Endothelial cell (in vitro differentiated cells): ENCODE measurements around the gene CRYAA. TPM values are rescaled to one million over a fixed set of nuclear protein-coding genes. Genes with fewer than 3 reads are reported as not detected.
"Not testable (repeated sequence)": the region's sequence is repeated elsewhere in the genome, so short reads cannot be mapped to it uniquely, and the experiment has no call there.

Source experiments
- DNase-seq: peaks from one replicate; pipeline ENCODE4 v3.0.0; 2021; ENCODE audit warnings: low spot score
- H3K27ac Mint-ChIP-seq: one replicate; pipeline ENCODE4 v1.8.0; 2021; ENCODE audit warnings: mixed read lengths, inconsistent platforms; ENCODE audit not compliant: unreplicated experiment
- H3K27me3 Mint-ChIP-seq: one replicate; pipeline ENCODE4 v1.8.0; 2021; ENCODE audit warnings: mild to moderate bottlenecking, moderate library complexity, mixed read lengths, inconsistent platforms; ENCODE audit not compliant: unreplicated experiment
- H3K36me3 Mint-ChIP-seq: one replicate; pipeline ENCODE4 v1.8.0; 2021; ENCODE audit warnings: mild to moderate bottlenecking, low read depth, mixed read lengths, inconsistent platforms; ENCODE audit not compliant: unreplicated experiment
- H3K4me1 Mint-ChIP-seq: one replicate; pipeline ENCODE4 v1.8.0; 2021; ENCODE audit warnings: mild to moderate bottlenecking, mixed read lengths, inconsistent platforms; ENCODE audit not compliant: unreplicated experiment
- H3K4me3 Mint-ChIP-seq: one replicate; pipeline ENCODE4 v1.8.0; 2021; ENCODE audit warnings: mild to moderate bottlenecking, mixed read lengths, inconsistent platforms; ENCODE audit not compliant: unreplicated experiment
- H3K9me3 Mint-ChIP-seq: one replicate; pipeline ENCODE4 v1.8.0; 2021; ENCODE audit warnings: mixed read lengths, inconsistent platforms; ENCODE audit not compliant: unreplicated experiment
- total RNA-seq: library from RNA; stranded (reverse); fragmentation: NEBNext Ultra II Directional; extraction: Animal tissue kit (Norgen Biotek cat#: 25700); gene quantifications from one replicate; pipeline ENCODE4 v1.2.1, GENCODE V29; 2021; ENCODE audit not compliant: unreplicated experiment

CRYAA gene
- total RNA-seq, 1 donor from 2014 or later, result not detected

DNA sequence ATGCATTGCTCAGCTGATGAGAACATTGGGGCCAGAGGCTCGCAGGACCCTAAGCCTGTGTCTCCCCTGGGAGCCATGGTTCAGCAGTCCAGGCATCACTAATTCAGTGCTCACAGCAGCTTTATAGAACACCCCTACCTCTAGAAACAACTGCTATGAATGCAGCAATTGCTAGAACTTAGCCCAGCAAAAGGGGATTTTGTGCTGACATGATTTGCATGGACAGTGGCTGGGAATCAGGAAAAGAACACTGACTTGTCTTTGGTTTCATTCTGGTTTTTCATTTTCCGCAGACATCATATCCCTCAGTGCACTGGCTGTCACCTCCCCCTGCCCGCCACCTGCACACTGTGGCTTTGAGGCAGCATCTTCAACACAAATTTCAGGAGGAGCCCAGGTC is 4.0 kb upstream of the CRYAA start:
- H3K27ac Mint-ChIP-seq, H3K36me3 Mint-ChIP-seq, H3K4me3 Mint-ChIP-seq, H3K9me3 Mint-ChIP-seq, DNase-seq, H3K27me3 Mint-ChIP-seq, H3K4me1 Mint-ChIP-seq: not testable (repeated sequence)

GRCh38 chr21:43165734-43166133 is 3.1 kb upstream of the CRYAA start:
- H3K27me3 Mint-ChIP-seq, H3K4me1 Mint-ChIP-seq, H3K27ac Mint-ChIP-seq, DNase-seq, H3K4me3 Mint-ChIP-seq, H3K36me3 Mint-ChIP-seq, H3K9me3 Mint-ChIP-seq: not testable (repeated sequence)

DNA sequence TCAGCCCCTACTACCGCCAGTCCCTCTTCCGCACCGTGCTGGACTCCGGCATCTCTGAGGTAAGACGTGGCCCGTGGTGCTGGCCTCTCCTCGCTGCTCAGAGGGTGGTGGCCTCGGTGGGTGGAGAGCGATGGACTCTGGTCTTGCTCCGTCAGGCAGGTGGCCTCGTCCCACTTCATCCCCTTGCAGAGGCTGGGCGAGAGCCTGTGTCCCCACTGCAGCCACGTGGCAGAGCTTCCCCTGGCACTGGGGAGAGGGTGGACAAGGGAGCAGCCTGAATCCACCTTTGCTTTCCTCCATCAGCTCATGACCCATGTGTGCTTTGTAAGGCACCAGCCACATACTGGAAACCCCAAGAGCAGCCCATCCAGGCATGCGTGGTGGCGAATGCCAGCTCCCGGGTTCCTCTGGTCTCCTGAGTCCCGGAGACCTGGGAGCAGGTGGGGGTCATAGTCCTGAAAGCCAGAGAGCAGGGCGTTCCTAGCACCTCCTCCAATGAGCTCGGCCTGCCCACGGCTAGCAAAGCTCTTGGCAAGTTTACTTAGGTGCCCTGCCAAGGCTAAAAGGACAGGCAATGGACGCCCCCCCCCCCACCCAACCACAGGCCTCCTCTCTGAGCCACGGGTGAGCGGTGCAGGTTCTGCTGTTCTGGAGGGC is 550 bp downstream of the CRYAA start:
- not testable (repeated sequence) for H3K36me3 Mint-ChIP-seq, H3K4me1 Mint-ChIP-seq, DNase-seq, H3K27me3 Mint-ChIP-seq, H3K4me3 Mint-ChIP-seq, H3K9me3 Mint-ChIP-seq, H3K27ac Mint-ChIP-seq

DNA sequence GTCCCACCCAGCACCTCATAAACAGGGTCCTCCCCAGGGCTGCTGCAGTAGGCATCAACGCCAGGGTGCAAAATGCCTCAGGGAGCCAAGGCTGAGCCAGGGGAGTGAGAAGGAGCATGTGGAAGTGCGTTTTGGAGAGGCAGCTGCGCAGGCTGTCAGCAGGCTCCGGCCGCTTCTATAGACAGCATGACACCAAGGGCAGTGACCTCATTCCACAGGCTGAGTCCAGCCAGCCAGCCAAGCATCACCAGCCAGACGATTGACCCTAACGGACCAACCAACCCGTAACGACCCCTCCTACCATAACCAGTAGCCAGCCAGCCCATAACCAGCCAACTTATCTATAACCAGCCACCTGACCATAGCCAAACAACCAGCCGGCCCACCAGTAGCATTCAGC is 1.1 kb downstream of the CRYAA start:
- not testable (repeated sequence) for DNase-seq, H3K4me3 Mint-ChIP-seq, H3K36me3 Mint-ChIP-seq, H3K4me1 Mint-ChIP-seq, H3K27ac Mint-ChIP-seq, H3K27me3 Mint-ChIP-seq, H3K9me3 Mint-ChIP-seq

DNA sequence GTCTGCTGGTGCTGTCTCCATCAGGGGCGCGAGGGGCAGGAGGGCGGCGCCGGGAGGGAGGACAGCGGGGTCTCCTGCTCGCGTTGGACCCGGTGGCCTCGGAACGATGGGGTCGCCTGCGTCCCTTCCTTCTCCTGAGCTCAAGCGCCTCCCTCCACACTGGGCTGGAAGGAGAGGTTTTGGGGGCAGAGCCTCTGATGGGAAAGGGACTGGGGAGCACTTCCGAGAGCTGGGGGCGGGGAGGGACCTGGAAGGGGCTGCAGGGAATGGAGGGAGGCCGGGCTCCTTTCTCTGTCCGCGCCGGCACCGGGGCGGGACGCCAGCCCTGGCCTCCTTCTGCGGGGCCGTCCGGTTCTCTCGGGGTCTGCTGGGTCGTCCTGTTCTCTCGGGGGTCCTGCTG is 4.0 kb downstream of the CRYAA start:
- H3K36me3 Mint-ChIP-seq, H3K9me3 Mint-ChIP-seq, H3K27ac Mint-ChIP-seq, H3K4me1 Mint-ChIP-seq, H3K4me3 Mint-ChIP-seq, DNase-seq, H3K27me3 Mint-ChIP-seq: not testable (repeated sequence)

GRCh38 chr21:43173438-43173837 is 4.6 kb downstream of the CRYAA start:
- not testable (repeated sequence) for H3K27me3 Mint-ChIP-seq, DNase-seq, H3K27ac Mint-ChIP-seq, H3K36me3 Mint-ChIP-seq, H3K4me1 Mint-ChIP-seq, H3K9me3 Mint-ChIP-seq, H3K4me3 Mint-ChIP-seq

DNA sequence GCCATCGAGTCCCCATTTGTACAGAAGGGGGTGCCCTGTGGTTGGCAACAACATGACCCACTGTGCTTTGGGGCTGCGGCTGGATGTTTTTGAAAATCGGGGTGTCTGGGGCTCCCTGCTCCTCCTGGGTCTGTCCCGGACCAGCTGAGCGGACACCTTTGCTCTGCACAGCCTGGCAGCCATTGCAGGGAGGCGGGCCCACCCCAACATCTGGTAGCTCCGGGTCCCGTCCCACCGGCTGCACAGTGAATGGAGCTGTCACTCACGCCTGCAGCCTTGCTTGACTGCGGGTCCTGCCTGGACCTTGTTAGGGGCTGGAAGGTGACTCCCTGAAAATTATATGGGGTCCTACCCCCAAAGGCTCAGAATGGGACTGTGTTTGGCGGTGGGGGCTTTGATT is 5.1 kb downstream of the CRYAA start:
- H3K36me3 Mint-ChIP-seq, H3K27ac Mint-ChIP-seq, H3K9me3 Mint-ChIP-seq, DNase-seq, H3K4me1 Mint-ChIP-seq, H3K4me3 Mint-ChIP-seq, H3K27me3 Mint-ChIP-seq: not testable (repeated sequence)

GRCh38 chr21:43174998-43175397 is 6.2 kb downstream of the CRYAA start:
- H3K36me3 Mint-ChIP-seq, H3K27me3 Mint-ChIP-seq, H3K4me1 Mint-ChIP-seq, H3K27ac Mint-ChIP-seq, H3K4me3 Mint-ChIP-seq, H3K9me3 Mint-ChIP-seq, DNase-seq: not testable (repeated sequence)

DNA sequence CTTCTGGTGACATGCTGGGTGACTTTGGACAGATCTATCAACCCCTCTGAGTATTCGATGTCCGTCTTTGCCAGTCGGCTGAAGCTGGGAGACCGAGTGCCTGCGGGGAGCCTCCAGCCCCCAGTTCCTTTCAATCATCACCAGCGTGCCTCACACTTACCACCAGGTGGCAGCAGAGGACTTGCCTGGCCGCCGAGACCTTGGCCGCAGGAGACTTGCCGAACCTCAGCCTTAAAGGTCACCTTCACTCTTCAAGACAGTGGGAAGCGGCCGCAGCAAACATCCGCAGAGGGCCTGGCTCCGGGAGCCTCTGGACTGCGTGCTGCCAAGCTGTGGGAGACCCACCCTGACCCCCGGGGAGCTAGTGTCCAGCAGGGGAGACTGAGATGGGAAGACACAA is 7.8 kb downstream of the CRYAA start:
- H3K4me3 Mint-ChIP-seq, DNase-seq, H3K36me3 Mint-ChIP-seq, H3K27me3 Mint-ChIP-seq, H3K27ac Mint-ChIP-seq, H3K9me3 Mint-ChIP-seq, H3K4me1 Mint-ChIP-seq: not testable (repeated sequence)

- H3K27me3 Mint-ChIP-seq, H3K9me3 Mint-ChIP-seq, DNase-seq, H3K4me1 Mint-ChIP-seq, H3K4me3 Mint-ChIP-seq, H3K36me3 Mint-ChIP-seq, H3K27ac Mint-ChIP-seq: not testable (repeated sequence)
Observed at GRCh38 chr21:43177043-43177906, 8.5 kb downstream of the CRYAA start.

- H3K27me3 Mint-ChIP-seq, DNase-seq, H3K4me1 Mint-ChIP-seq, H3K4me3 Mint-ChIP-seq, H3K9me3 Mint-ChIP-seq, H3K27ac Mint-ChIP-seq, H3K36me3 Mint-ChIP-seq: not testable (repeated sequence)
Observed at GRCh38 chr21:43178175-43178826, 9.5 kb downstream of the CRYAA start.

GRCh38 chr21:43181033-43181432 is 12.2 kb downstream of the CRYAA start:
- H3K4me3 Mint-ChIP-seq, H3K9me3 Mint-ChIP-seq, DNase-seq, H3K4me1 Mint-ChIP-seq, H3K27ac Mint-ChIP-seq, H3K27me3 Mint-ChIP-seq, H3K36me3 Mint-ChIP-seq: not testable (repeated sequence)
